GM12874 (cell line): ENCODE measurements around the gene SYNJ2.

ENCODE experiments used
- CTCF ChIP-seq: IDR thresholded peaks from 2 replicates; pipeline ENCODE4 v1.5.1; 2011; ENCODE audit warnings: low read depth, mild to moderate bottlenecking, control low read depth, low read length, moderate library complexity; ENCODE audit not compliant: insufficient read depth

SYNJ2 gene

GRCh38 chr6:158095671-158096070 is 114.0 kb downstream of the SYNJ2 start:
- no peak for TF ChIP-seq CTCF

- no peak for TF ChIP-seq CTCF
Observed at GRCh38 chr6:158103228-158103627, 121.6 kb downstream of the SYNJ2 start.

GRCh38 chr6:158104696-158105095 is 123.0 kb downstream of the SYNJ2 start:
- TF ChIP-seq CTCF = no peak

GRCh38 chr6:158109748-158110147 is 128.1 kb downstream of the SYNJ2 start:
- TF ChIP-seq CTCF = no peak

GRCh38 chr6:158110986-158111385 is 129.3 kb downstream of the SYNJ2 start:
- no peak for TF ChIP-seq CTCF

- TF ChIP-seq CTCF = no peak
Observed at GRCh38 chr6:158111987-158112386, 130.3 kb downstream of the SYNJ2 start.

GRCh38 chr6:158113802-158114201 is 132.1 kb downstream of the SYNJ2 start:
- TF ChIP-seq CTCF = no peak

GRCh38 chr6:158115102-158115501 is 133.4 kb downstream of the SYNJ2 start:
- TF ChIP-seq CTCF = no peak
